SIG-M5 treated with dmso at 0.1 percent for 504 hours (cell line): Measurements from ENCODE around the gene CYGB.
A peak's percentile ranks its signal among the peaks of the same experiment; 100 is the strongest.

Experiments
- DNase-seq: peaks from one replicate; lab custom pipeline; 2025; ENCODE audit not compliant: unreplicated experiment; lab: John Stamatoyannopoulos, UW

Gene CYGB

GRCh38 chr17:76501827-76502307 lies 35.6 kb downstream of the CYGB start:
- DNase-seq = no peak

GRCh38 chr17:76501018-76501826 lies 36.3 kb downstream of the CYGB start, which contains the start of gene RHBDF2:
Gene RHBDF2, minus strand, starts transcription at chr17:76501423. Its CDS starts 19,899 bp downstream, at chr17:76481524.
- DNase-seq = peak; percentile 82

GRCh38 chr17:76500747-76501017 lies 36.8 kb downstream of the CYGB start:
- no peak for DNase-seq

- peak; percentile 70 for DNase-seq
Observed at GRCh38 chr17:76500074-76500746, 37.3 kb downstream of the CYGB start.

- no peak for DNase-seq
Observed at GRCh38 chr17:76499267-76499667, 38.2 kb downstream of the CYGB start.

- no peak for DNase-seq
Observed at GRCh38 chr17:76498876-76499251, 38.6 kb downstream of the CYGB start.

- no peak for DNase-seq
Observed at GRCh38 chr17:76497979-76498875, 39.3 kb downstream of the CYGB start.

GRCh38 chr17:76497699-76497978 lies 39.9 kb downstream of the CYGB start:
- DNase-seq = no peak

GRCh38 chr17:76496464-76496863 lies 41.0 kb downstream of the CYGB start:
- no peak for DNase-seq

GRCh38 chr17:76495663-76496400 lies 41.7 kb downstream of the CYGB start:
- no peak for DNase-seq

GRCh38 chr17:76493505-76494167 lies 43.9 kb downstream of the CYGB start:
- DNase-seq = no peak

GRCh38 chr17:76492989-76493501 lies 44.5 kb downstream of the CYGB start:
- peak; percentile 96 for DNase-seq

- no peak for DNase-seq
Observed at GRCh38 chr17:76492123-76492988, 45.2 kb downstream of the CYGB start.

- peak; percentile 36 for DNase-seq
Observed at GRCh38 chr17:76491271-76492122, 46.0 kb downstream of the CYGB start.

- DNase-seq = no peak
Observed at GRCh38 chr17:76490112-76490710, 47.3 kb downstream of the CYGB start.

GRCh38 chr17:76487451-76488192 lies 49.9 kb downstream of the CYGB start:
- no peak for DNase-seq

- no peak for DNase-seq
Observed at GRCh38 chr17:76485569-76485968, 51.9 kb downstream of the CYGB start.
